Nephron progenitor cell (in vitro differentiated cells): ENCODE data around the gene C1orf174.
A peak's percentile ranks its signal among the peaks of the same experiment; 100 is the strongest.

Experiments
- DNase-seq: peaks from one replicate; pipeline ENCODE4 v3.0.0; 2021
- H3K27ac Mint-ChIP-seq: 2 replicates; pipeline ENCODE4 v1.8.0; 2021; ENCODE audit warnings: mild to moderate bottlenecking, moderate library complexity, mixed read lengths
- H3K27me3 Mint-ChIP-seq: 2 replicates; pipeline ENCODE4 v1.8.0; 2021; ENCODE audit warnings: mild to moderate bottlenecking, low read depth, mixed read lengths; ENCODE audit not compliant: poor library complexity
- H3K36me3 Mint-ChIP-seq: 2 replicates; pipeline ENCODE4 v1.8.0; 2021; ENCODE audit warnings: low read depth, mixed read lengths
- H3K4me1 Mint-ChIP-seq: 2 replicates; pipeline ENCODE4 v1.8.0; 2021; ENCODE audit warnings: mixed read lengths
- H3K4me3 Mint-ChIP-seq: 2 replicates; pipeline ENCODE4 v1.8.0; 2021; ENCODE audit warnings: mild to moderate bottlenecking, moderate library complexity, mixed read lengths
- H3K9me3 Mint-ChIP-seq: 2 replicates; pipeline ENCODE4 v1.8.0; 2021; ENCODE audit warnings: mild to moderate bottlenecking, moderate library complexity, mixed read lengths
- CTCF ChIP-seq: fragments of 200-600 bp; sonication (generic); IDR thresholded peaks from 2 replicates; pipeline ENCODE4 v1.5.0; 2021; ENCODE audit warnings: antibody characterized with exemption

Gene C1orf174

GRCh38 chr1:3841491-3841890, 58.6 kb downstream of the C1orf174 start:
- Mint-ChIP-seq H3K27me3 (no peaks in the 10 kb centered on the region), H3K9me3 (peaks cover 7% of the 10 kb centered on the region), H3K36me3 (peaks cover 61% of the 10 kb centered on the region), H3K4me1 (peaks cover 5% of the 10 kb centered on the region), H3K4me3 (no peak overlapping the region), H3K27ac (peak overlapping the region; percentile 68)
- DNase-seq: no peak
- TF ChIP-seq CTCF: no peak
